CD8-positive, alpha-beta memory T cell (primary cell): ENCODE data around the gene UBQLN2. TPM values are rescaled to one million over a fixed set of nuclear protein-coding genes. Genes with fewer than 3 reads are reported as not detected.
A peak's percentile ranks its signal among the peaks of the same experiment; 100 is the strongest.
"Not testable (repeated sequence)": the region's sequence is repeated elsewhere in the genome, so short reads cannot be mapped to it uniquely, and the experiment has no call there.

ENCODE experiments used
- CTCF ChIA-PET: fragments of 350-600 bp; sonication (Branson Sonifier 250); formaldehyde crosslinking; loops from one replicate; lab custom pipeline; 2021; ENCODE audit warnings: antibody characterized with exemption; lab: Charles Lee
- POLR2A ChIA-PET: fragments of 350-600 bp; sonication (Branson Sonifier 250); formaldehyde crosslinking; loops from one replicate; lab custom pipeline; 2021; ENCODE audit warnings: antibody characterized with exemption; lab: Charles Lee
- DNase-seq, 5 donors: peaks; one replicate each; pipeline versions ENCODE4 v3.0.0 to v3.0.0-alpha.2; 2020 to 2022; ENCODE audit warnings: mixed read lengths in 1 of 5
- H3K27ac ChIP-seq: one replicate; pipeline ENCODE4 v1.7.0; 2013; ENCODE audit warnings: low read depth, mild to moderate bottlenecking, low read length, moderate library complexity
- H3K27me3 ChIP-seq: 2 replicates; pipeline ENCODE4 v1.7.0; 2013; ENCODE audit warnings: low read length, mild to moderate bottlenecking; ENCODE audit not compliant: insufficient read depth, poor library complexity, severe bottlenecking
- H3K36me3 ChIP-seq: 2 replicates; pipeline ENCODE4 v1.7.0; 2013; ENCODE audit warnings: mild to moderate bottlenecking, low read length, moderate library complexity; ENCODE audit not compliant: insufficient read depth
- H3K4me1 ChIP-seq: 2 replicates; pipeline ENCODE4 v1.7.0; 2013; ENCODE audit warnings: mild to moderate bottlenecking, low read length, moderate library complexity; ENCODE audit not compliant: insufficient read depth
- H3K4me3 ChIP-seq: 2 replicates; pipeline ENCODE4 v1.7.0; 2013; ENCODE audit warnings: mild to moderate bottlenecking, low read length
- H3K9me3 ChIP-seq: 2 replicates; pipeline ENCODE4 v1.7.0; 2013; ENCODE audit warnings: mild to moderate bottlenecking, low read length
- H3K27ac Mint-ChIP-seq, 8 donors: one replicate each; pipeline ENCODE4 v1.8.0; 2020 to 2021; ENCODE audit warnings: mixed read lengths in 8 of 8, mild to moderate bottlenecking in 6 of 8, inconsistent platforms in 3 of 8, moderate library complexity in 3 of 8
- H3K27me3 Mint-ChIP-seq, 2 donors: one replicate each; pipeline ENCODE4 v1.8.0; 2020 to 2021; ENCODE audit warnings: mixed read lengths in 2 of 2, mild to moderate bottlenecking in 1 of 2, moderate library complexity in 1 of 2
- H3K36me3 Mint-ChIP-seq, 3 donors: one replicate each; pipeline ENCODE4 v1.8.0; 2020 to 2021; ENCODE audit warnings: mixed read lengths in 3 of 3, inconsistent platforms in 1 of 3, mild to moderate bottlenecking in 1 of 3
- H3K4me1 Mint-ChIP-seq, 3 donors: one replicate each; pipeline ENCODE4 v1.8.0; 2020 to 2021; ENCODE audit warnings: mixed read lengths in 3 of 3, inconsistent platforms in 1 of 3, mild to moderate bottlenecking in 1 of 3
- H3K4me3 Mint-ChIP-seq, 7 donors: one replicate each; pipeline ENCODE4 v1.8.0; 2020 to 2021; ENCODE audit warnings: mixed read lengths in 7 of 7, mild to moderate bottlenecking in 6 of 7, moderate library complexity in 4 of 7, inconsistent platforms in 2 of 7
- H3K9me3 Mint-ChIP-seq, 5 donors: one replicate each; pipeline ENCODE4 v1.8.0; 2020 to 2022; ENCODE audit warnings: mixed read lengths in 5 of 5, mild to moderate bottlenecking in 3 of 5, moderate library complexity in 2 of 5, inconsistent platforms in 1 of 5
- polyA plus RNA-seq: library from polyadenylated mRNA; unstranded; fragments of 300-500 nt; fragmentation: Illumina TruSeq; gene quantifications from one replicate; pipeline ENCODE4 v1.2.3, GENCODE V29; 2021
- total RNA-seq, 2 experiments: library from RNA; stranded (reverse); gene quantifications; one replicate each; pipeline ENCODE4 v1.2.3, GENCODE V29; 2021

UBQLN2 gene
- total RNA-seq (10 to 100 TPM; 29.3 to 31.6 TPM), polyA plus RNA-seq (60.9 TPM)

DNA sequence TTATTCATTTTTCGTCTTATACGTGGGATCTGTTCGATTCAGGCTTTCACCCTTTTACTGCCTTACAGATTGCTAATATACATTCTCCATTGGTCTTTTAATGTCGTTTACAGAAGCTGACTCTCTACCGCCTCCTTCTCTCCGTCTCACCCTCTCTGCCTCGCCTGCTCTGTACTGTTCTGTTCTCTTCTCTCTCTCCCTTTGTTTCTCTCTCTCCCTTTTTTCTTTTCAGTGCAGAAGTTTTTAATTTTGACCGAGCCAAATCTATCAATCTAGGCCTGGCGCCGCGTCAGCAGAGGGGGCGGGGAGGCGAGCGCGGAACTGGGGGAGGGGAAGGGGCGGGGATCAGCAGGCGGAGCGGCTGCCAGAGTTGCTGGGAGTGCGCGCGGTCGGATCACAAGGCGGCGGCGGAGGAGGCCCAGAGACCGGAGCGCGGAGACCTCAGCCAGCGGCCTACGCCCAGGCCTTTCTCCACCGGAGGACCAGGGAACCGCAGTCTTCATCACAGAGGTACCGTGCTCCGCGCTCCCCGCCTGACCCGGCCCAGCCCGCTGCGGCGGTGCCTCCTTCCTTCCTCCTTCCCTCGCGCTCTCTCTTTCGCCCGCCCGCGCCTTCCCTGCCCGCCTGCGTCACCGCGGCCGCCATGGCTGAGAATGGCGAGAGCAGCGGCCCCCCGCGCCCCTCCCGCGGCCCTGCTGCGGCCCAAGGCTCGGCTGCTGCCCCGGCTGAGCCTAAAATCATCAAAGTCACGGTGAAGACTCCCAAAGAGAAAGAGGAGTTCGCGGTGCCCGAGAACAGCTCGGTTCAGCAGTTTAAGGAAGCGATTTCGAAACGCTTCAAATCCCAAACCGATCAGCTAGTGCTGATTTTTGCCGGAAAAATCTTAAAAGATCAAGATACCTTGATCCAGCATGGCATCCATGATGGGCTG lies at the start of gene UBQLN2:
Gene UBQLN2 (plus strand): TSS at position 397 of the 931 bp plus-strand sequence. CDS start 247 bp downstream, at position 644.
- peaks cover 0 to 21% (median under 1%) of the 10 kb centered on the region in 3 donors for H3K36me3 Mint-ChIP-seq
- peaks cover 0 to 1% of the 10 kb centered on the region in 2 donors for H3K27me3 Mint-ChIP-seq
- H3K27ac Mint-ChIP-seq = peak within 1 kb of the TSS; percentile 81 to 100 (median 98)
- peak within 1 kb of the TSS; percentile 83 to 97 (median 91) for H3K4me3 Mint-ChIP-seq
- CTCF ChIA-PET = no interaction called here
- H3K4me1 ChIP-seq = peaks cover under 1% of the 10 kb centered on the region
- no peaks in the 10 kb centered on the region for H3K36me3 ChIP-seq
- H3K9me3 Mint-ChIP-seq = no peaks in the 10 kb centered on the region
- peak within 1 kb of the TSS; percentile 86 for H3K4me3 ChIP-seq
- POLR2A ChIA-PET = interaction anchor here (0.6 kb wide), 1 partner anchor 166 kb away, joined by 4 read pairs; the partner anchor contains the start of gene NBDY
- peak within 1 kb of the TSS; percentile 93 for H3K27ac ChIP-seq
- H3K27me3 ChIP-seq = no peaks in the 10 kb centered on the region
- H3K4me1 Mint-ChIP-seq = peaks cover 14 to 34% (median 30%) of the 10 kb centered on the region in 3 donors
- no peaks in the 10 kb centered on the region for H3K9me3 ChIP-seq
- DNase-seq = peak; percentile 62 to 85 (median 77)

DNA sequence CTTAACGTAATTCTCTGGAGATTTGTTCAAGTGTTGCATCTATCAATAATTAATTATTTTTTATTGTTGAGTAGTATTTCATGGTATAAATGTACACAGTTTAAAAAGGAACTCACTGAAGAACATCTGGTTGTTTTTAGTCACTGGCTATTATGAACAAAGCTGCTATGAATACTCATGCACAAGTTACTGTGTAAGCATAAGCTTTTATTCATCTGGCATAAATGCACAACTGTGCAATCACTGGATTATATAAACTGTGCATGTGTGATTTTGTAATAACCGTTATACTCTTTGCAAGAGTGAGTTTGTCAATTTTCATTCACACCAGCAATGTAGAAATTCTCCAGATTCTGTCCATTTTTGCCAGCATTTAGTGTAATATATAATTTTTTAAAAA lies 43.8 kb upstream of the UBQLN2 start:
- Mint-ChIP-seq H3K9me3 (peaks cover 0 to 18% (median 3%) of the 10 kb centered on the region in 5 donors), H3K27me3 (peaks cover 0 to 10% of the 10 kb centered on the region in 2 donors), H3K4me1 (no peaks in the 10 kb centered on the region), H3K36me3 (peaks cover 0 to 9% (median 0%) of the 10 kb centered on the region in 3 donors), H3K4me3 (no peak overlapping the region), H3K27ac (no peak overlapping the region)
- DNase-seq = no peak
- H3K36me3 ChIP-seq = no peaks in the 10 kb centered on the region
- no peaks in the 10 kb centered on the region for H3K9me3 ChIP-seq
- H3K27me3 ChIP-seq = no peaks in the 10 kb centered on the region
- POLR2A ChIA-PET = no interaction called here
- H3K4me1 ChIP-seq = no peaks in the 10 kb centered on the region
- no peak overlapping the region for H3K27ac ChIP-seq
- CTCF ChIA-PET = no interaction called here
- H3K4me3 ChIP-seq = no peak overlapping the region

DNA sequence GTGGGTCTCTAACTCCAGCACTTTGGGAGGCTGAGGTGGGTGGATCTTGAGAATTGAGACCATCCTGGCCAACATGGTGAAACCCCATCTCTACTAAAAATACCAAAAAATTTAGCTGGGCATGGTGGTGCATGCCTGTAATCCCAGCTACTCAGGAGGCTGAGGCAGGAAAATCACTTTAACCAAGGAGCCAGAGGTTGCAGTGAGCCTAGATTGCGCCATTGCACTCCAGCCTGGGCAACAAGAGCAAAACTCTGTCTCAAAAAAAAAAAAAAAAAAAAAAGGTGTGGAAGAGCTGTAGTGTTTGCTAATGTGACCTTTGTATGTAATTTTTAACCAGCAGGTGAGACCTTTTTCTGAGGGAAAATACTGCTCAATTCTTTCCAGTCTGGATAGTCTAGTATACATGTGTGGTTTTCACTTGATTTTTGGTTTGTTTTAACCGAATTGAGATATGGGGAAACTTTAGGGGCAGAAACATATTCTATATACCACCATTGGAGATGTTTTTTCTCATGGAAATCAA lies 33.9 kb upstream of the UBQLN2 start:
- H3K36me3 Mint-ChIP-seq, DNase-seq, H3K4me3 Mint-ChIP-seq, POLR2A ChIA-PET, H3K9me3 ChIP-seq, CTCF ChIA-PET, H3K4me3 ChIP-seq, H3K4me1 ChIP-seq, H3K4me1 Mint-ChIP-seq, H3K27ac Mint-ChIP-seq, H3K9me3 Mint-ChIP-seq, H3K27me3 ChIP-seq, H3K27ac ChIP-seq, H3K36me3 ChIP-seq: not testable (repeated sequence)
- peaks cover 0 to 14% of the 10 kb centered on the region in 2 donors for H3K27me3 Mint-ChIP-seq

DNA sequence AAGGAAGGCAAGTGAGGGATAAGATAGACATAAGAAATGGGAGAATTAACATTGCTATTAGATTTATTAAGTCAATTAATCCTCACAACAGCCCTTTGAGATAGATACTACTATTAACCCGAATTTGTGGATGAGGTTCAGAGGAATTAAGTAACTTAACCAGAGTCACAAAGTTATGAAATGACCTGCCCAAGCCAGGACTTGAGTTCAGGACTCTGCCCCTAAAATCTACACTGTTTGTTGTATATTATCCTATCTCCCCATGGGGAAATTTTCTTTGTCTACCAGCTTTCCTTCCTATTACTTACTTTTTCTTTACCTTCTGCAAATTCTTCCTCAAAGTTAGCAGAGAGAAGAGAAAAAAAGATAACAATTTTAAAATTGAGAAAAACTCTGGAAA lies 33.4 kb upstream of the UBQLN2 start:
- Histone ChIP-seq H3K27ac (no peak overlapping the region), H3K4me1 (no peaks in the 10 kb centered on the region), H3K36me3 (no peaks in the 10 kb centered on the region), H3K9me3 (no peaks in the 10 kb centered on the region), H3K27me3 (no peaks in the 10 kb centered on the region), H3K4me3 (no peak overlapping the region)
- H3K36me3 Mint-ChIP-seq = peaks cover 0 to 1% (median 0%) of the 10 kb centered on the region in 3 donors
- H3K27me3 Mint-ChIP-seq = peaks cover 0 to 12% of the 10 kb centered on the region in 2 donors
- ChIA-PET CTCF (no interaction called here), POLR2A (no interaction called here)
- H3K4me1 Mint-ChIP-seq = no peaks in the 10 kb centered on the region
- no peak overlapping the region for H3K4me3 Mint-ChIP-seq
- no peak overlapping the region for H3K27ac Mint-ChIP-seq
- DNase-seq = no peak
- H3K9me3 Mint-ChIP-seq = peaks cover 0 to 3% (median 0%) of the 10 kb centered on the region in 5 donors

DNA sequence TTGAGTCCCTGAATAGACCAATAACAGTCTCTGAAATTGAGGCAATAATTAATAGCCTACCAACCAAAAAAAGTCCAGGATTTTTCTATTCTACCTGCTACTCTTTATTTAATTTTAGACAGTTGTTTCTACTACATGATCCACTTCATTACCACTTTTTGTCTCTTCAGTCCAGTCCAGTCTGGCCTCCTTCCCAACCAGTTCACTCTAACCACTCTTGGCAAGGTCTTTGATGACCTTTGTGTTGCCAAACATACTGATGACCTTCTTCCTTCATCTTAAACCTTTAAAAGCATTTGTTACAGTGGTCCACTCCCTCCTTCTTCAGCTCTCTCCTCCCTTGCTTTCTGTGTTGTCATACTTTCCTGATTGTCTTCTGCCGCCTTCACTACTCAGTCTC lies 12.8 kb upstream of the UBQLN2 start:
- H3K4me3 ChIP-seq = no peak overlapping the region

DNA sequence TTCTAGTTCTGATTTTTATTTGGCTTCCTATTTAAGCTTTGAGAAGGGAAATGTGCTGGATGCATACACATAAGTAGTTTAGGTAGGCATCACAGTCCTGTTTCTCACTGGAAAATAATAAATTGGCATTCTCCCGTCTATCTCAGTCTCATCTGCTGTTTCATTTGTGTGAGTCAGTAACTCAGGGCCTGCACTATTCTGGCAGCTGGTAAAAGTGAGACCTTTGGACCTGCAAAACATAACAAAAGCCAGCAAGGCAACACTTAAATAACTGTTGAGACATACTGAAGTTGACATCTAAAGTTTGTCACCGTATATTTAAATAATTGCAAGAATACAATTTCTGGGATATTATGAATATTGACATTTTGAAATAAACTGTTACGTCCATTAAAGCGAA lies 8.6 kb upstream of the UBQLN2 start:
- no peaks in the 10 kb centered on the region for H3K4me1 Mint-ChIP-seq
- POLR2A ChIA-PET = no interaction called here

More for the DNA sequence above, 12.8 kb upstream of the UBQLN2 start:
- Histone ChIP-seq H3K9me3 (no peaks in the 10 kb centered on the region), H3K4me1 (no peaks in the 10 kb centered on the region), H3K36me3 (no peaks in the 10 kb centered on the region), H3K27me3 (no peaks in the 10 kb centered on the region), H3K27ac (no peak overlapping the region)
- Mint-ChIP-seq H3K27me3 (peaks cover 0 to 4% of the 10 kb centered on the region in 2 donors), H3K4me1 (no peaks in the 10 kb centered on the region), H3K4me3 (no peak overlapping the region), H3K36me3 (peaks cover 0 to 1% (median 0%) of the 10 kb centered on the region in 3 donors), H3K27ac (no peak overlapping the region), H3K9me3 (peaks cover 0 to 13% (median 12%) of the 10 kb centered on the region in 5 donors)
- DNase-seq = no peak
- POLR2A ChIA-PET = no interaction called here
- CTCF ChIA-PET = no interaction called here

DNA sequence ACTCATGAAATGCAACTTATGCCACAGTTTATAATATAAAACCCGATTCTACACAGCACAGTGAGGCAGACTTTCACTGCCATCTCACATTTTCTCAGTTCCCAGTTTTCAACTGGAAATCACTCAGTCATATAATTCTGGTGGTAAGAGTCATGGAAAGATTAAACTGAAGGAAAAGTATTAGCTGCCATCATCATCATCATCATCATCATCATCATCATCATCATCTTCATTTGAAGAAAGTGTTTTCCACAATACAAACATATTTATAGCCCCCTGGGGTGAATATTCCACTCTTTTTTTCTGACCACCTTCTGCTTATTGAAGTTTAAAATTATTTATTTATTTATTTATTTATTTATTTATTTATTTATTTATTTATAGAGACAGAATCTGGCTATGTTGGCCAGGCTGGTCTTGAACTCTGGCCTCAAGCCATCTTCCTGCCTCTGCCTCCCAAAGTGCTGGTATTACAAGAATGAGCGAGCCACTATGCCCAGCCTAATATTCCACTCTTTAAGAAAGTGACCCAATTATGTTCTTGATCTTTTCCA lies 6.0 kb upstream of the UBQLN2 start:
- no peak overlapping the region for H3K4me3 ChIP-seq
- H3K4me1 ChIP-seq = no peaks in the 10 kb centered on the region
- no peak overlapping the region for H3K27ac ChIP-seq
- Mint-ChIP-seq H3K36me3 (no peaks in the 10 kb centered on the region), H3K27me3 (no peaks in the 10 kb centered on the region), H3K27ac (no peak overlapping the region), H3K4me3 (no peak overlapping the region), H3K9me3 (no peaks in the 10 kb centered on the region), H3K4me1 (no peaks in the 10 kb centered on the region)
- no peaks in the 10 kb centered on the region for H3K9me3 ChIP-seq
- H3K27me3 ChIP-seq = no peaks in the 10 kb centered on the region
- ChIA-PET POLR2A (no interaction called here), CTCF (no interaction called here)
- no peak for DNase-seq
- no peaks in the 10 kb centered on the region for H3K36me3 ChIP-seq

More for the DNA sequence above, 8.6 kb upstream of the UBQLN2 start:
- Histone ChIP-seq H3K4me1 (no peaks in the 10 kb centered on the region), H3K27ac (no peak overlapping the region), H3K36me3 (no peaks in the 10 kb centered on the region), H3K4me3 (no peak overlapping the region), H3K9me3 (no peaks in the 10 kb centered on the region), H3K27me3 (no peaks in the 10 kb centered on the region)
- no peak for DNase-seq
- CTCF ChIA-PET = interaction anchor here (1.0 kb wide), 1 partner anchor 16 kb away, joined by 3 read pairs; no protein-coding TSS in a partner anchor
- Mint-ChIP-seq H3K9me3 (peaks cover 0 to 3% (median 0%) of the 10 kb centered on the region in 5 donors), H3K27me3 (no peaks in the 10 kb centered on the region), H3K4me3 (no peak overlapping the region), H3K36me3 (no peaks in the 10 kb centered on the region), H3K27ac (no peak overlapping the region)
